Fibroblast of gingiva (primary cell): Measurements from ENCODE around the gene PTPRE.

Experiments used
- DNase-seq: peaks from one replicate; pipeline ENCODE4 v3.0.0-alpha.2; 2011; ENCODE audit warnings: low read depth

PTPRE gene

GRCh38 chr10:127952918-127953317 lies 46.0 kb downstream of the PTPRE start:
- DNase-seq: no peak

- DNase-seq: no peak
Observed at GRCh38 chr10:127953876-127954275, 47.0 kb downstream of the PTPRE start.

GRCh38 chr10:127959428-127959827 lies 52.5 kb downstream of the PTPRE start:
- DNase-seq: no peak

GRCh38 chr10:127961071-127961470 lies 54.2 kb downstream of the PTPRE start:
- DNase-seq: no peak

- no peak for DNase-seq
Observed at GRCh38 chr10:127962205-127962604, 55.3 kb downstream of the PTPRE start.

GRCh38 chr10:127963136-127963535 lies 56.2 kb downstream of the PTPRE start:
- DNase-seq: no peak

GRCh38 chr10:127964621-127965020 lies 57.7 kb downstream of the PTPRE start:
- no peak for DNase-seq

- no peak for DNase-seq
Observed at GRCh38 chr10:127966875-127967274, 60.0 kb downstream of the PTPRE start.

GRCh38 chr10:127968027-127968441 lies 61.1 kb downstream of the PTPRE start:
- DNase-seq: no peak

GRCh38 chr10:127968659-127969058 lies 61.8 kb downstream of the PTPRE start:
- DNase-seq: no peak

GRCh38 chr10:127971101-127971946 lies 64.4 kb downstream of the PTPRE start:
- no peak for DNase-seq

GRCh38 chr10:127971963-127972615 lies 65.2 kb downstream of the PTPRE start:
- no peak for DNase-seq

- no peak for DNase-seq
Observed at GRCh38 chr10:127972751-127973357, 66.0 kb downstream of the PTPRE start.

GRCh38 chr10:127973791-127974311 lies 66.9 kb downstream of the PTPRE start:
- DNase-seq: no peak

GRCh38 chr10:127974911-127975310 lies 68.0 kb downstream of the PTPRE start:
- no peak for DNase-seq

- no peak for DNase-seq
Observed at GRCh38 chr10:127976286-127976685, 69.4 kb downstream of the PTPRE start.

GRCh38 chr10:127976701-127977356 lies 69.9 kb downstream of the PTPRE start:
- DNase-seq: no peak

GRCh38 chr10:127977357-127978009 lies 70.6 kb downstream of the PTPRE start:
- DNase-seq: peak; percentile 57

GRCh38 chr10:127978481-127978880 lies 71.6 kb downstream of the PTPRE start:
- DNase-seq: no peak

GRCh38 chr10:127979045-127979444 lies 72.1 kb downstream of the PTPRE start:
- no peak for DNase-seq

- no peak for DNase-seq
Observed at GRCh38 chr10:127979566-127979965, 72.7 kb downstream of the PTPRE start.

- no peak for DNase-seq
Observed at GRCh38 chr10:127980898-127981297, 74.0 kb downstream of the PTPRE start.
